GM12878 (cell line): ENCODE measurements around the gene ANKRD33B. TPM values are rescaled to one million over a fixed set of nuclear protein-coding genes. Genes with fewer than 3 reads are reported as not detected.

ENCODE experiments used
- ATAC-seq: fragments of 200-7000 bp; cut with Tn5 transposase; 3 replicates; pipeline ENCODE4 v1.9.1; 2020; ENCODE audit warnings: mild to moderate bottlenecking, moderate library complexity
- BruUV-seq: library from RNA; stranded (reverse); fragments of 400-500 nt; replicated peaks from 2 replicates; lab custom pipeline; 2021; lab: Mats Ljungman, UMichigan
- CTCF ChIA-PET: fragments of 300-600 bp; sonication (Branson Sonifier 250); formaldehyde crosslinking; extraction: SDS; loops from one replicate; lab custom pipeline; 2021; ENCODE audit warnings: inconsistent platforms; lab: Yijun Ruan, JAX
- POLR2A ChIA-PET: fragments of 350-600 bp; formaldehyde crosslinking; extraction: SDS; loops from one replicate; lab custom pipeline; 2021; ENCODE audit warnings: inconsistent platforms; lab: Charles Lee
- RAD21 ChIA-PET: fragments of 300-600 bp; sonication (Branson Sonifier 250); formaldehyde crosslinking; loops from one replicate; lab custom pipeline; 2023; ENCODE audit warnings: antibody characterized with exemption; ENCODE audit not compliant: unreplicated experiment; lab: Charles Lee
- SMC1A ChIA-PET: fragments of 300-600 bp; sonication (Branson Sonifier 250); formaldehyde crosslinking; loops from one replicate; lab custom pipeline; 2023; ENCODE audit not compliant: unreplicated experiment, uncharacterized antibody; lab: Charles Lee
- DNase-seq: peaks from one replicate; pipeline ENCODE4 v3.0.0-alpha.2; 2011; ENCODE audit warnings: low read depth, low spot score
- FAIRE-seq: peaks from 3 replicates; lab custom pipeline; 2011; peaks lifted over from hg19 to GRCh38; lab: Jason Lieb, UNC
- H2AFZ ChIP-seq: 2 replicates; pipeline ENCODE4 v1.6.0; 2011; ENCODE audit warnings: low read depth, low read length, control low read depth; ENCODE audit not compliant: control insufficient read depth
- H3K27ac ChIP-seq: 2 replicates; pipeline ENCODE4 v1.5.1; 2011; ENCODE audit warnings: control low read depth; ENCODE audit not compliant: control insufficient read depth, insufficient read depth
- H3K27me3 ChIP-seq, 2 experiments: replicated peaks in 1 of 2; 2 replicates each; pipeline versions ENCODE4 v1.6.0 to v1.6.1; 2011; ENCODE audit warnings: low read length in 1 of 2; ENCODE audit not compliant: control insufficient read depth in 2 of 2, insufficient read depth in 2 of 2
- H3K36me3 ChIP-seq, 2 experiments: 2 replicates each; pipeline ENCODE4 v1.5.1; 2011; ENCODE audit warnings: low read length in 1 of 2; ENCODE audit not compliant: control insufficient read depth in 2 of 2, insufficient read depth in 2 of 2
- H3K4me1 ChIP-seq: 2 replicates; pipeline ENCODE4 v1.6.1; 2011; ENCODE audit warnings: mild to moderate bottlenecking, low read length, moderate library complexity, mixed read lengths; ENCODE audit not compliant: control insufficient read depth, insufficient read depth
- H3K4me2 ChIP-seq: 2 replicates; pipeline ENCODE4 v1.6.0; 2011; ENCODE audit warnings: control low read depth; ENCODE audit not compliant: control insufficient read depth, insufficient read depth
- H3K4me3 ChIP-seq: fragments of 200-600 bp; sonication (generic); 2 replicates; pipeline ENCODE4 v1.5.1; 2016
- H3K79me2 ChIP-seq: 2 replicates; pipeline ENCODE4 v1.6.0; 2011; ENCODE audit warnings: low read length; ENCODE audit not compliant: control insufficient read depth, insufficient read depth
- H3K9ac ChIP-seq: 2 replicates; pipeline ENCODE4 v1.8.0; 2011; ENCODE audit warnings: low read length, control low read depth, mixed read lengths; ENCODE audit not compliant: control insufficient read depth, insufficient read depth
- H3K9me3 ChIP-seq: replicated peaks from 3 replicates; pipeline ENCODE4 v1.5.1; 2011; ENCODE audit warnings: mild to moderate bottlenecking, low read length; ENCODE audit not compliant: control insufficient read depth, insufficient read depth
- H4K20me1 ChIP-seq: 2 replicates; pipeline ENCODE4 v1.6.0; 2011; ENCODE audit not compliant: control insufficient read depth, insufficient read depth
- ATF3 ChIP-seq: IDR thresholded peaks from 2 replicates; pipeline ENCODE4 v1.6.1; 2011; ENCODE audit warnings: low read depth, mild to moderate bottlenecking, low read length, moderate library complexity, borderline replicate concordance; ENCODE audit errors: extremely low read depth
- BHLHE40 ChIP-seq, 2 experiments: fragments of 450-650 bp in 1 of 2; IDR thresholded peaks; 2 replicates each; pipeline ENCODE4 v1.6.1; 2011 to 2017; ENCODE audit warnings: low read depth in 2 of 2, borderline replicate concordance in 1 of 2, improper control_type of control experiment in 1 of 2, low read length in 1 of 2, mild to moderate bottlenecking in 1 of 2
- CHD1 ChIP-seq: IDR thresholded peaks from 2 replicates; pipeline ENCODE4 v1.6.1; 2012; ENCODE audit warnings: low read depth, low read length, improper control_type of control experiment
- MLLT1 ChIP-seq: fragments of 450-650 bp; IDR thresholded peaks from 2 replicates; pipeline ENCODE4 v1.6.1; 2016; ENCODE audit warnings: mild to moderate bottlenecking
- MXI1 ChIP-seq: fragments of 150-350 bp; IDR thresholded peaks from 2 replicates; pipeline ENCODE4 v1.6.1; 2011; ENCODE audit warnings: low read depth, mild to moderate bottlenecking, inconsistent platforms, low read length, improper control_type of control experiment
- NR2F1 ChIP-seq: fragments of 450-650 bp; conservative IDR thresholded peaks from 2 replicates; pipeline ENCODE4 v1.6.1; 2017; ENCODE audit warnings: mild to moderate bottlenecking
- POLR2A ChIP-seq: IDR thresholded peaks from 2 replicates; pipeline ENCODE4 v1.6.1; 2011; ENCODE audit warnings: low read depth, mild to moderate bottlenecking, low read length
- RAD51 ChIP-seq: fragments of 450-650 bp; IDR thresholded peaks from 2 replicates; pipeline ENCODE4 v1.6.1; 2016; ENCODE audit warnings: moderate library complexity, mild to moderate bottlenecking, inconsistent platforms
- RUNX3 ChIP-seq: IDR thresholded peaks from 2 replicates; pipeline ENCODE4 v1.6.1; 2012; ENCODE audit warnings: low read length, inconsistent platforms
- SIN3A ChIP-seq: IDR thresholded peaks from 2 replicates; pipeline ENCODE4 v1.6.1; 2012; ENCODE audit warnings: low read depth, low read length, improper control_type of control experiment
- ZNF217 ChIP-seq: fragments of 450-650 bp; IDR thresholded peaks from 2 replicates; pipeline ENCODE4 v1.6.1; 2017; ENCODE audit warnings: antibody characterized with exemption, mild to moderate bottlenecking
- WGBS: methylation state at CpG from one replicate; pipeline ENCODE4 v1.1.6; 2016; ENCODE audit warnings: low lambda C conversion rate; ENCODE audit not compliant: insufficient replicate concordance, insufficient coverage; ENCODE audit errors: missing lambda C conversion rate; 5-methylcytosine and 5-hydroxymethylcytosine counted together
- in situ Hi-C: fragments of 300-500 bp; cut with MboI; formaldehyde crosslinking; loops from 9 replicates; pipeline ENCODE4 v1.14.3; 2018; ENCODE audit warnings: mixed read lengths
- intact Hi-C: fragments of 100-400 bp; cut with micrococcal nuclease; formaldehyde crosslinking; loops from one replicate; pipeline ENCODE4 v1.14.2; 2022; ENCODE audit not compliant: unreplicated experiment
- polyA plus RNA-seq, 11 experiments: library from polyadenylated mRNA; depleted of rRNA in 4 of 11; unstranded in 6 of 11; stranded (reverse) in 5 of 11; fragments of >200 nt; fragmentation: Nextera tagmentation in 4 of 11; fragmentation: Illumina TruSeq in 1 of 11; extraction: Ambion mirVana in 4 of 11; extraction: Trizol in 1 of 11; gene quantifications; 1 replicate in 1 of 11; 2 replicates in 10 of 11; pipeline versions ENCODE4 v1.2.1 to v1.2.3, GENCODE V29; 2011 to 2016; ENCODE audit warnings: inconsistent platforms in 2 of 11, missing spikeins in 2 of 11, low read depth in 1 of 11
- total RNA-seq, 4 experiments: library from RNA; depleted of rRNA in 3 of 4; stranded (reverse); fragments of >200 nt in 3 of 4; fragmentation: Illumina TruSeq in 1 of 4; extraction: Trizol in 1 of 4; gene quantifications; 2 replicates each; pipeline versions ENCODE4 v1.2.1 to v1.2.3, GENCODE V29; 2013 to 2021
- TF ChIP-seq, protein P1 (sequence below): fragments of 150-350 bp; IDR thresholded peaks from 2 replicates; pipeline ENCODE4 v1.6.1; 2014; ENCODE audit warnings: mild to moderate bottlenecking, low read depth, low read length
- TF ChIP-seq, protein P2 (sequence below): fragments of 450-650 bp; conservative IDR thresholded peaks from 2 replicates; pipeline ENCODE4 v1.6.1; 2017; ENCODE audit warnings: mild to moderate bottlenecking, moderate library complexity
- TF ChIP-seq, protein P3 (sequence below): IDR thresholded peaks from 2 replicates; pipeline ENCODE4 v1.6.1; 2012; ENCODE audit warnings: low read depth, low read length, improper control_type of control experiment

ANKRD33B gene
- total and polyA plus RNA-seq, 10 of the 15 experiments (the other 5 are each of a cell fraction or from before 2014, with no cell fraction given): 4.9 to 61.6 (median 15.6) TPM

DNA sequence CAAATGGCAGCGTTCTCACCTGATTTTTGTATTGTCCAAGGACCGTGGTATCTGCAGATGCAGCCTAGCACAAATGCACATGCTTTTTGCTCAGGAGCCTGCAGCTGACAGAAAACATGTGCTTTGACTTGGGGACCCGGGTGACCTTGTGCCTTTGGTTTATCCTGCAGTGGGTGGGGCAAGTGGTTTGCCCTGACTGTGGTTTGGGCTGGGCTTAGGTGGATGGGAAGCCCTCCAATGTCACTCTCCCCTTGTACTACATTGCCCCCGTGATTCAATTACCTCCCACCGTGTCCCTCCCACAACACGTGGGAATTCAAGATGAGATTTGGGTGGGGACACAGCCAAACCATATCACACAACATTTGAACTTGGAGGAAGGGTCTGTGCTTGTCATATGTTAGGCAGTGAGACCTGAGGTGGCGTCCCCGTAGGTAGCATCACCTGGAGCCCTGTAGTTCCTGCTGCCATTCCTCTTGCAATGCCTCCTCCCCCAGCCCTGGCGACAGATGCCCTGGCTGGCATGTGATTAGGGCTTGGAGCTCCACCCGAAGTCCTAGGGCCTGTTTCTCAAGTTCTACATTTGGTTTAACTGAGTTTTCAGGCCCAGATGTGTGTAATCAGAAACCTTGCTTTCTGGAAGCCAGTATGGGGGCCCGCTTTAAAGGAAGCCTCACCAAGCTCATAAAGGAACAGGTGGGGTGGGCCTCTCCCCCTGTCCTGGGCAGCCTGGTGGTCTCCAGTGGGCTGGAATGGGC is 2.1 kb downstream of the ANKRD33B start:
- Histone ChIP-seq H3K9ac (peak overlapping the region; percentile 74), H3K4me2 (peak overlapping the region; percentile 88), H3K4me3 (peak overlapping the region; percentile 87), H4K20me1 (no peaks in the 10 kb centered on the region; the same call in 1 of the 2 replicates), H3K9me3 (no peaks in the 10 kb centered on the region), H3K4me1 (peaks cover 19% of the 10 kb centered on the region), H2AFZ (no peak overlapping the region), H3K27me3 (no peaks in the 10 kb centered on the region), H3K36me3 (no peaks in the 10 kb centered on the region; a peak in 1 of 4 replicates), H3K79me2 (peaks cover 76% of the 10 kb centered on the region), H3K27ac (peak overlapping the region; percentile 85)
- WGBS: under 1% methylated on average over 11 of the region's 11 CpGs
- intact Hi-C loops: loop anchor here (2.0 kb wide), 4 partner anchors 13 to 123 kb away; no protein-coding TSS in a partner anchor
- ATAC-seq (peak; percentile 1), FAIRE-seq (no peak), DNase-seq (no peak)
- TF ChIP-seq MXI1: peak; percentile 88
- peak; percentile 51 for TF ChIP-seq RAD51
- TF ChIP-seq ATF3: no peak
- TF ChIP-seq, protein P1, sequence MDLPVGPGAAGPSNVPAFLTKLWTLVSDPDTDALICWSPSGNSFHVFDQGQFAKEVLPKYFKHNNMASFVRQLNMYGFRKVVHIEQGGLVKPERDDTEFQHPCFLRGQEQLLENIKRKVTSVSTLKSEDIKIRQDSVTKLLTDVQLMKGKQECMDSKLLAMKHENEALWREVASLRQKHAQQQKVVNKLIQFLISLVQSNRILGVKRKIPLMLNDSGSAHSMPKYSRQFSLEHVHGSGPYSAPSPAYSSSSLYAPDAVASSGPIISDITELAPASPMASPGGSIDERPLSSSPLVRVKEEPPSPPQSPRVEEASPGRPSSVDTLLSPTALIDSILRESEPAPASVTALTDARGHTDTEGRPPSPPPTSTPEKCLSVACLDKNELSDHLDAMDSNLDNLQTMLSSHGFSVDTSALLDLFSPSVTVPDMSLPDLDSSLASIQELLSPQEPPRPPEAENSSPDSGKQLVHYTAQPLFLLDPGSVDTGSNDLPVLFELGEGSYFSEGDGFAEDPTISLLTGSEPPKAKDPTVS: no peak
- TF ChIP-seq POLR2A: peak; percentile 53
- 0 out of 2 replicates have a peak, but pooled peaks have one; percentile 40 for TF ChIP-seq SIN3A
- no peak for TF ChIP-seq ZNF217
- TF ChIP-seq CHD1: 0 out of 2 replicates have a peak, but pooled peaks have one; percentile 31
- TF ChIP-seq, protein P2, sequence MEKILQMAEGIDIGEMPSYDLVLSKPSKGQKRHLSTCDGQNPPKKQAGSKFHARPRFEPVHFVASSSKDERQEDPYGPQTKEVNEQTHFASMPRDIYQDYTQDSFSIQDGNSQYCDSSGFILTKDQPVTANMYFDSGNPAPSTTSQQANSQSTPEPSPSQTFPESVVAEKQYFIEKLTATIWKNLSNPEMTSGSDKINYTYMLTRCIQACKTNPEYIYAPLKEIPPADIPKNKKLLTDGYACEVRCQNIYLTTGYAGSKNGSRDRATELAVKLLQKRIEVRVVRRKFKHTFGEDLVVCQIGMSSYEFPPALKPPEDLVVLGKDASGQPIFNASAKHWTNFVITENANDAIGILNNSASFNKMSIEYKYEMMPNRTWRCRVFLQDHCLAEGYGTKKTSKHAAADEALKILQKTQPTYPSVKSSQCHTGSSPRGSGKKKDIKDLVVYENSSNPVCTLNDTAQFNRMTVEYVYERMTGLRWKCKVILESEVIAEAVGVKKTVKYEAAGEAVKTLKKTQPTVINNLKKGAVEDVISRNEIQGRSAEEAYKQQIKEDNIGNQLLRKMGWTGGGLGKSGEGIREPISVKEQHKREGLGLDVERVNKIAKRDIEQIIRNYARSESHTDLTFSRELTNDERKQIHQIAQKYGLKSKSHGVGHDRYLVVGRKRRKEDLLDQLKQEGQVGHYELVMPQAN: peak; percentile 76
- TF ChIP-seq, protein P3, sequence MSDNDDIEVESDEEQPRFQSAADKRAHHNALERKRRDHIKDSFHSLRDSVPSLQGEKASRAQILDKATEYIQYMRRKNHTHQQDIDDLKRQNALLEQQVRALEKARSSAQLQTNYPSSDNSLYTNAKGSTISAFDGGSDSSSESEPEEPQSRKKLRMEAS: peak; percentile 65; the same call in 1 of the 2 replicates
- 0 out of 2 replicates have a peak, but pooled peaks have one; percentile 19 for TF ChIP-seq MLLT1
- TF ChIP-seq NR2F1: peak; percentile 55
- TF ChIP-seq RUNX3: peak; percentile 53
- TF ChIP-seq BHLHE40 (IDR thresholded peaks at IDR 0.05; ENCODE audit: borderline replicate concordance in 1 of 2, low read depth in 2 of 2, low read length in 1 of 2): 0 out of 4 replicates have a peak, but pooled peaks of 1 of the 2 experiments have one; percentile 5
- ChIA-PET RAD21 (interaction anchor here (1.0 to 4.7 kb wide), 10 partner anchors 11 to 195 kb away, joined by 3 to 54 read pairs (median 8); partner anchors contain the start of gene DAP), SMC1A (interaction anchor here (0.8 to 7.2 kb wide), 17 partner anchors 11 to 119 kb away, joined by 3 to 73 read pairs (median 7); no protein-coding TSS in a partner anchor), CTCF (interaction anchor here (0.8 to 6.5 kb wide), 6 partner anchors 8 to 124 kb away, joined by 3 to 62 read pairs (median 3); no protein-coding TSS in a partner anchor), POLR2A (interaction anchor here (0.6 to 4.6 kb wide), 13 partner anchors 8 to 84 kb away, joined by 3 to 53 read pairs (median 4); no protein-coding TSS in a partner anchor)
- in situ Hi-C loops: no loop called here
- no TSS peak for BruUV-seq
